Neuronal stem cell (in vitro differentiated cells): Measurements from ENCODE around the gene TCTA.

Source experiments
- DNase-seq: peaks from one replicate; pipeline ENCODE4 v3.0.0-alpha.2; 2013; ENCODE audit warnings: low spot score
- H2AFZ ChIP-seq: one replicate; pipeline ENCODE4 v1.6.1; 2013; ENCODE audit warnings: mild to moderate bottlenecking, low read length, inconsistent platforms
- H2AK5ac ChIP-seq: 2 replicates; pipeline ENCODE4 v1.6.1; 2013; ENCODE audit warnings: low read depth, mild to moderate bottlenecking, inconsistent platforms, low read length, moderate library complexity, mixed read lengths
- H2BK120ac ChIP-seq: 2 replicates; pipeline ENCODE4 v1.6.1; 2013; ENCODE audit warnings: low read depth, mild to moderate bottlenecking, inconsistent platforms, low read length, moderate library complexity, mixed read lengths
- H2BK12ac ChIP-seq: one replicate; pipeline ENCODE4 v1.6.1; 2013; ENCODE audit warnings: low read length, inconsistent platforms
- H2BK15ac ChIP-seq: 2 replicates; pipeline ENCODE4 v1.6.1; 2013; ENCODE audit warnings: mild to moderate bottlenecking, low read length, inconsistent platforms, mixed read lengths
- H2BK5ac ChIP-seq: one replicate; pipeline ENCODE4 v1.6.1; 2013; ENCODE audit warnings: inconsistent platforms, mild to moderate bottlenecking, low read length, moderate library complexity
- H3K14ac ChIP-seq: one replicate; pipeline ENCODE4 v1.6.1; 2013; ENCODE audit warnings: low read length, inconsistent platforms
- H3K18ac ChIP-seq: 2 replicates; pipeline ENCODE4 v1.6.1; 2013; ENCODE audit warnings: low read length, inconsistent platforms
- H3K23ac ChIP-seq: 2 replicates; pipeline ENCODE4 v1.6.1; 2013; ENCODE audit warnings: low read depth, mild to moderate bottlenecking, mixed read lengths, low read length, inconsistent platforms; ENCODE audit not compliant: poor library complexity
- H3K27ac ChIP-seq: replicated peaks from 3 replicates; pipeline ENCODE4 v1.5.1; 2013; ENCODE audit warnings: low read length, inconsistent platforms
- H3K27me3 ChIP-seq, 3 experiments: 2 replicates each; pipeline ENCODE4 v1.6.1; 2013; ENCODE audit warnings: low read length in 3 of 3, mild to moderate bottlenecking in 2 of 3, inconsistent platforms in 1 of 3, low read depth in 1 of 3, mixed read lengths in 1 of 3, moderate library complexity in 1 of 3; ENCODE audit not compliant: control insufficient read depth in 3 of 3, insufficient read depth in 3 of 3
- H3K36me3 ChIP-seq, 2 donors: replicated peaks in 1 of 2; 2 replicates each; pipeline ENCODE4 v1.6.1; 2013; ENCODE audit warnings: low read length in 2 of 2; ENCODE audit not compliant: control insufficient read depth in 2 of 2, insufficient read depth in 2 of 2
- H3K4ac ChIP-seq: 2 replicates; pipeline ENCODE4 v1.6.1; 2013; ENCODE audit warnings: inconsistent platforms, mild to moderate bottlenecking, low read length, moderate library complexity
- H3K4me1 ChIP-seq, 2 donors: 1 replicate in 1 of 2; 2 replicates in 1 of 2; pipeline ENCODE4 v1.6.1; 2013; ENCODE audit warnings: low read length in 2 of 2, low read depth in 1 of 2; ENCODE audit not compliant: control insufficient read depth in 2 of 2, insufficient read depth in 1 of 2
- H3K4me2 ChIP-seq: one replicate; pipeline ENCODE4 v1.6.1; 2013; ENCODE audit warnings: mild to moderate bottlenecking, low read length, inconsistent platforms; ENCODE audit not compliant: insufficient read depth, poor library complexity, severe bottlenecking
- H3K4me3 ChIP-seq, 2 donors: 2 replicates each; pipeline ENCODE4 v1.5.1; 2013; ENCODE audit warnings: low read length in 2 of 2, mild to moderate bottlenecking in 2 of 2, inconsistent platforms in 1 of 2, moderate library complexity in 1 of 2
- H3K79me1 ChIP-seq: one replicate; pipeline ENCODE4 v1.6.1; 2013; ENCODE audit warnings: low read depth, mild to moderate bottlenecking, inconsistent platforms, low read length, moderate library complexity
- H3K9ac ChIP-seq: one replicate; pipeline ENCODE4 v1.6.1; 2013; ENCODE audit warnings: mild to moderate bottlenecking, low read depth, low read length, inconsistent platforms; ENCODE audit not compliant: poor library complexity
- H3K9me3 ChIP-seq, 2 donors: replicated peaks in 1 of 2; 2 replicates each; pipeline versions ENCODE3 to v1.6.1; 2013; ENCODE audit warnings: low read length in 2 of 2, mild to moderate bottlenecking in 2 of 2, inconsistent platforms in 1 of 2, low read depth in 1 of 2, mixed read lengths in 1 of 2, moderate library complexity in 1 of 2; ENCODE audit not compliant: control insufficient read depth in 2 of 2, insufficient read depth in 1 of 2
- H4K8ac ChIP-seq: one replicate; pipeline ENCODE4 v1.6.1; 2013; ENCODE audit warnings: low read depth, mild to moderate bottlenecking, inconsistent platforms, low read length, moderate library complexity
- H4K91ac ChIP-seq: one replicate; pipeline ENCODE4 v1.6.1; 2013; ENCODE audit warnings: low read length, low read depth, mild to moderate bottlenecking, inconsistent platforms; ENCODE audit not compliant: poor library complexity
- WGBS, 2 donors: extraction: QIAGEN DNeasy Blood & Tissue Kit; methylation state at CpG; one replicate each; pipeline ENCODE4 v1.1.7; 2013; ENCODE audit warnings: missing lambda C conversion rate in 2 of 2, mixed read lengths in 1 of 2; ENCODE audit not compliant: insufficient read length in 2 of 2, insufficient replicate concordance in 1 of 2; ENCODE audit errors: extremely low coverage in 2 of 2; 5-methylcytosine and 5-hydroxymethylcytosine counted together

The TCTA gene

DNA sequence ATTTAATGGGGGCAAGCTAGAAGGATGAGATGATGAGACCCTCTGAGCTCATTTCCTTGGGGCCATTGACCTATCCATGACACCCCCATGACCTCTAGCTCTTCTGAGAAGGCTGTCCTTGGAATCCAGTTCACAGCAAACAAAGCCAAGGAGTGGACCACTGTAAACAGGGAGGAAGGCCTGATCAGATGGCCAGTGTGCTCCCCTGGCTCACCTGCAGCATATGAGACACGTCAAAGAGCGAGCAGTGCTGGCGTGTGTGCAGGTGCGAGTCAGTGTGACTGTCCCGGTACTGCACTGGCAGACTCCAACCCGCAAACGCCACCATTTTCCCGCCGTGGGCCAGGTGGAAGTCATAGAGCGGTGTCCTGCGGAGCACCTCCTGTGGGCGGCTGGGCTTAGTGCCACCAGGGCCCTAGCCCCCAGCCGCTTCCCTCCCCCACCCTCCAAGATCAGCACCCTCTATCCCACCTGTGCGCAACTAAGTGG is 9.7 kb downstream of the TCTA start:
- Histone ChIP-seq H4K91ac (no peak overlapping the region), H2BK5ac (no peak overlapping the region), H3K27me3 (no peaks in the 10 kb centered on the region), H2AFZ (peak overlapping the region; percentile 75), H2BK15ac (no peak overlapping the region), H3K4me2 (peak overlapping the region; percentile 59), H3K27ac (no peak overlapping the region), H3K79me1 (peaks cover 3% of the 10 kb centered on the region), H3K9me3 (no peaks in the 10 kb centered on the region), H3K23ac (no peak overlapping the region), H3K4me3 (peak overlapping the region; percentile 58 to 84), H3K14ac (peak overlapping the region; percentile 87), H3K4me1 (peaks cover 0 to 13% of the 10 kb centered on the region in 2 donors), H3K18ac (peak overlapping the region; percentile 69), H3K9ac (peak overlapping the region; percentile 96), H4K8ac (peak overlapping the region; percentile 52), H3K36me3 (peaks cover 5 to 25% of the 10 kb centered on the region in 2 donors), H2AK5ac (peak overlapping the region; percentile 20), H2BK12ac (no peak overlapping the region), H2BK120ac (no peak overlapping the region), H3K4ac (no peak overlapping the region)
- no CpG with 5 or more reads among the region's 14 CpGs for WGBS, 2 donors
- no peak for DNase-seq

DNA sequence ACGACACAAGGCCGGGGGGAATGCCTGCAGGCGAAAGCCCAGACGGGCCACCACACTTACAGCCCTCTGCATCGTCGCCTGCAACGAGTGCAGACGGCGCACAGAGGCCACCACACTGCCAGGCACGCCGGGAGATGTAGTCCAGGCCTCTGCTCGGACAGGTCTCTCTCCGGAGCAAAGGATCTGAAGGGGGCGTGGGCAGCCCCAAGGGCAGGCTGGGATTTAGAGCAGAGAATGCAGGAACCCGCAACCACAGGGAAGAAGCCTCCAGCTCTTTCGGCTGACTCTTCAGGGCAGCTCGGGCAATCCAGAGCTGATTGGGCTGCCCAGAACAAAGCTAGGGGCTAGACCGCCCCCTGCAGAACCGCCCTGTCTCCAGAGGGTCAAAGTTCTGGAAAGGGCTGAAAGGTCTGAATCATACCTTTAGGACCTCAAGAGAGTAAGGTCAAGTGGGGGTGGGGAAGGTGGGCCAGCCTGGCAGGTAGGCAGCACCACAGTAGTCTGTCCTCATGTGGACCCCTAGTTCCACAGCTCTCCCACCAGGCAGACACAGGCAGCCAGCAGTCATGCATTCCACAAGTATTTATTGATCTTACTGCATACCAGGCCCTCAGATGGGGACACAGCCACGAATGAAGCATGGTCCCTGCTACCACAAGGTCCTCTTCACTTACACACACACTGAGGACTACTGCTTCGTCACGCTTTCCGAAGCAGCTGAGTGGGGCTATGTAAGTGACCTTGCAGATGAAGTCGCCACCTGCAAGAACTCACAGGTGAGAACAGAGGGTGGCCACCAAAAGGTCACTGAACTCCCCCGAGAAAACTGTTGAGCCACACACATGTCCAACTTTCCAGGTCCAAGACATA is 10.4 kb downstream of the TCTA start, which contains the start of gene AMT:
AMT (minus strand) TSS at position 95 of the 870 bp plus-strand sequence; CDS start at position 72, 23 bp downstream.
- H3K9me3 ChIP-seq = no peaks in the 10 kb centered on the region
- H4K8ac ChIP-seq = peak within 1 kb of the TSS; percentile 52
- no CpG with 5 or more reads among the region's 25 CpGs for WGBS, 2 donors
- H3K9ac ChIP-seq = peak within 1 kb of the TSS; percentile 96
- H3K18ac ChIP-seq = peak within 1 kb of the TSS; percentile 73
- peak within 1 kb of the TSS; percentile 8 for H3K4ac ChIP-seq
- no peak within 1 kb of the TSS for H2BK12ac ChIP-seq
- peaks cover 0 to 13% of the 10 kb centered on the region in 2 donors for H3K4me1 ChIP-seq
- peak within 1 kb of the TSS; percentile 31 for H2BK5ac ChIP-seq
- peak within 1 kb of the TSS; percentile 59 for H3K4me2 ChIP-seq
- H3K4me3 ChIP-seq = peak within 1 kb of the TSS; percentile 58 to 84
- peak within 1 kb of the TSS; percentile 69 for H3K27ac ChIP-seq
- H2BK120ac ChIP-seq = no peak within 1 kb of the TSS
- no peaks in the 10 kb centered on the region for H3K27me3 ChIP-seq
- H2AK5ac ChIP-seq = peak within 1 kb of the TSS; percentile 48
- H2BK15ac ChIP-seq = no peak within 1 kb of the TSS
- peaks cover 3% of the 10 kb centered on the region for H3K79me1 ChIP-seq
- peaks cover 5 to 23% of the 10 kb centered on the region in 2 donors for H3K36me3 ChIP-seq
- peak within 1 kb of the TSS; percentile 87 for H3K14ac ChIP-seq
- H3K23ac ChIP-seq = no peak within 1 kb of the TSS
- H2AFZ ChIP-seq = peak within 1 kb of the TSS; percentile 75
- no peak within 1 kb of the TSS for H4K91ac ChIP-seq
- peak; percentile 74 for DNase-seq

DNA sequence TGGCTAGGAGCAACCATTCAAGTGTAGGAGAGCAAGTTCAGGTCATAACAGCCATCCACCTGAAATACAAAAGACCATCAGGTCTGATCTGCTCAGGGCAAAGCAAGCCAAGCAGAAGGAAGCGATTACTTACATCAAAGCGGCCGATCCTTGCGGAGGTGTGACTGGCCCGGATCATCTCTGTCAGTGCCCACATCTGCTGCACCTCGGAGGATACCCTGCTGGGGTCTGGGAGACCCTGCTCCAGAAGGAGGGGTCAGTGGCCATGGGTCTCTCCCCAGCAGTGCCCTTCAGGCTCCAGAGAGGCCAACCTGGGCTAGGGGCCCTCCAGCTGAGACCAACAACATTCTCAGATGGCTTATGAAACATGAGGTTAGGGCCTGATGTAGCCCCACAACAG is 12.6 kb downstream of the TCTA start:
- Histone ChIP-seq H3K27ac (no peak overlapping the region), H3K18ac (no peak overlapping the region), H2BK5ac (no peak overlapping the region), H2AK5ac (no peak overlapping the region), H3K23ac (no peak overlapping the region), H3K9ac (no peak overlapping the region), H3K9me3 (no peaks in the 10 kb centered on the region), H4K8ac (no peak overlapping the region), H3K36me3 (peaks cover 5 to 21% of the 10 kb centered on the region in 2 donors), H2BK12ac (no peak overlapping the region), H3K4me2 (no peak overlapping the region), H2BK15ac (no peak overlapping the region), H2BK120ac (no peak overlapping the region), H2AFZ (no peak overlapping the region), H3K4ac (no peak overlapping the region), H3K79me1 (peaks cover 2% of the 10 kb centered on the region), H3K27me3 (no peaks in the 10 kb centered on the region), H3K14ac (no peak overlapping the region), H3K4me3 (no peak overlapping the region), H4K91ac (no peak overlapping the region), H3K4me1 (peaks cover 0 to 16% of the 10 kb centered on the region in 2 donors)
- no peak for DNase-seq
- WGBS, 2 donors = no CpG with 5 or more reads among the region's 6 CpGs

DNA sequence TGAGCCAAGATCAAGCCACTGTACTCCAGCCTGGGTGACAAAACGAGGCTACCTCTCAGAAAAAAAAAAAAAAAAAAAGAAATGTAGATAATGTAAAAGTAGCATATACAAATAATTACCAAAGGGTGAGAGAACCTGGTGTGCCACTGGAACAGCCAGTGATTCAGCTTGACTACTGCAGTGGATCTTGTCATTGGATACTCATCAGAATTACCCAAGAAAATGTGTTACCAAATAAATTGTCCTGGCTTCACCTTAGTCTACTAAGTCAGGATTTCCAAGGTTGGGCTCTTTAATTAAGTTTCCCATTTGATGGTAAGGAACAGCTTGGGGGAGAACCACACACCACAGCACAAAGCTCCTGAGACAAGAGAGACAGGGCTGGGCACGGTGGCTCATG is 15.4 kb downstream of the TCTA start:
- no peak overlapping the region for H2AK5ac ChIP-seq
- H3K14ac ChIP-seq = no peak overlapping the region
- no peaks in the 10 kb centered on the region for H3K27me3 ChIP-seq
- no peak overlapping the region for H3K9ac ChIP-seq
- no peak overlapping the region for H3K27ac ChIP-seq
- H3K9me3 ChIP-seq = no peaks in the 10 kb centered on the region
- no peak for DNase-seq
- H2BK5ac ChIP-seq = no peak overlapping the region
- no CpG with 5 or more reads among the region's 2 CpGs for WGBS, 2 donors
- no peak overlapping the region for H2AFZ ChIP-seq
- H3K4me3 ChIP-seq = no peak overlapping the region
- H2BK15ac ChIP-seq = no peak overlapping the region
- peaks cover 2% of the 10 kb centered on the region for H3K79me1 ChIP-seq
- H3K23ac ChIP-seq = no peak overlapping the region
- H2BK12ac ChIP-seq = no peak overlapping the region
- no peak overlapping the region for H4K91ac ChIP-seq
- H4K8ac ChIP-seq = no peak overlapping the region
- H3K4me1 ChIP-seq = peaks cover 2 to 8% of the 10 kb centered on the region in 2 donors
- H2BK120ac ChIP-seq = no peak overlapping the region
- H3K4me2 ChIP-seq = no peak overlapping the region
- peaks cover 5 to 21% of the 10 kb centered on the region in 2 donors for H3K36me3 ChIP-seq
- H3K4ac ChIP-seq = no peak overlapping the region
- H3K18ac ChIP-seq = no peak overlapping the region
